ENCODE measurements around the gene KCNK3.

- TF ChIP-seq CTCF (IDR thresholded peaks at IDR 0.05) (no peak), POLR2A (IDR thresholded peaks at IDR 0.05) (no peak)
These were observed 51.3 kb downstream of the KCNK3 start for GRCh38 chr2:26743852-26744251.

All from body of pancreas (tissue), 4 donors.